Measurements from ENCODE around the gene GUK1.

- no peak for TF ChIP-seq POLR2A (IDR thresholded peaks at IDR 0.05)
- TF ChIP-seq, protein P1, sequence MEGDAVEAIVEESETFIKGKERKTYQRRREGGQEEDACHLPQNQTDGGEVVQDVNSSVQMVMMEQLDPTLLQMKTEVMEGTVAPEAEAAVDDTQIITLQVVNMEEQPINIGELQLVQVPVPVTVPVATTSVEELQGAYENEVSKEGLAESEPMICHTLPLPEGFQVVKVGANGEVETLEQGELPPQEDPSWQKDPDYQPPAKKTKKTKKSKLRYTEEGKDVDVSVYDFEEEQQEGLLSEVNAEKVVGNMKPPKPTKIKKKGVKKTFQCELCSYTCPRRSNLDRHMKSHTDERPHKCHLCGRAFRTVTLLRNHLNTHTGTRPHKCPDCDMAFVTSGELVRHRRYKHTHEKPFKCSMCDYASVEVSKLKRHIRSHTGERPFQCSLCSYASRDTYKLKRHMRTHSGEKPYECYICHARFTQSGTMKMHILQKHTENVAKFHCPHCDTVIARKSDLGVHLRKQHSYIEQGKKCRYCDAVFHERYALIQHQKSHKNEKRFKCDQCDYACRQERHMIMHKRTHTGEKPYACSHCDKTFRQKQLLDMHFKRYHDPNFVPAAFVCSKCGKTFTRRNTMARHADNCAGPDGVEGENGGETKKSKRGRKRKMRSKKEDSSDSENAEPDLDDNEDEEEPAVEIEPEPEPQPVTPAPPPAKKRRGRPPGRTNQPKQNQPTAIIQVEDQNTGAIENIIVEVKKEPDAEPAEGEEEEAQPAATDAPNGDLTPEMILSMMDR (IDR thresholded peaks at IDR 0.05) = no peak
Observed at GRCh38 chr1:228108742-228109072, 31.4 kb upstream of the GUK1 start.

Data from Peyer's patch (tissue), 4 donors.